ENCODE measurements around the gene WDPCP. TPM values are rescaled to one million over a fixed set of nuclear protein-coding genes. Genes with fewer than 3 reads are reported as not detected.

The WDPCP gene
- total RNA-seq, 2 experiments from 2014 or later: 7.8 to 8.0 TPM

- Mint-ChIP-seq H3K27me3 (no peaks in the 10 kb centered on the region), H3K36me3 (peaks cover 16% of the 10 kb centered on the region), H3K9me3 (peaks cover 8% of the 10 kb centered on the region), H3K4me1 (peaks cover 3% of the 10 kb centered on the region), H3K27ac (no peak overlapping the region), H3K4me3 (no peak overlapping the region)
- no peak for DNase-seq
Observed at GRCh38 chr2:63538390-63538789, 49.9 kb downstream of the WDPCP start.

- DNase-seq: no peak
Observed at GRCh38 chr2:63537306-63537705, 51.0 kb downstream of the WDPCP start.

GRCh38 chr2:63530704-63531279, 57.5 kb downstream of the WDPCP start:
- DNase-seq: no peak
- peaks cover 38% of the 10 kb centered on the region for H3K9me3 Mint-ChIP-seq
- no peaks in the 10 kb centered on the region for H3K27me3 Mint-ChIP-seq
- peaks cover 41% of the 10 kb centered on the region for H3K36me3 Mint-ChIP-seq
- no peak overlapping the region for H3K4me3 Mint-ChIP-seq
- H3K4me1 Mint-ChIP-seq: no peaks in the 10 kb centered on the region
- H3K27ac Mint-ChIP-seq: no peak overlapping the region

More at GRCh38 chr2:63537306-63537705, 51.0 kb downstream of the WDPCP start:
- H3K27ac Mint-ChIP-seq: no peak overlapping the region
- H3K36me3 Mint-ChIP-seq: peaks cover 22% of the 10 kb centered on the region
- H3K9me3 Mint-ChIP-seq: peaks cover 17% of the 10 kb centered on the region
- peaks cover 3% of the 10 kb centered on the region for H3K4me1 Mint-ChIP-seq
- no peak overlapping the region for H3K4me3 Mint-ChIP-seq
- no peaks in the 10 kb centered on the region for H3K27me3 Mint-ChIP-seq

GRCh38 chr2:63525905-63526304, 62.4 kb downstream of the WDPCP start:
- H3K9me3 Mint-ChIP-seq: peaks cover 49% of the 10 kb centered on the region
- H3K27ac Mint-ChIP-seq: no peak overlapping the region
- H3K27me3 Mint-ChIP-seq: no peaks in the 10 kb centered on the region
- H3K4me3 Mint-ChIP-seq: no peak overlapping the region
- peaks cover 48% of the 10 kb centered on the region for H3K36me3 Mint-ChIP-seq
- no peak for DNase-seq
- H3K4me1 Mint-ChIP-seq: no peaks in the 10 kb centered on the region

GRCh38 chr2:63522950-63523349, 65.3 kb downstream of the WDPCP start:
- no peak overlapping the region for H3K27ac Mint-ChIP-seq
- peaks cover 44% of the 10 kb centered on the region for H3K36me3 Mint-ChIP-seq
- H3K27me3 Mint-ChIP-seq: no peaks in the 10 kb centered on the region
- no peaks in the 10 kb centered on the region for H3K4me1 Mint-ChIP-seq
- H3K9me3 Mint-ChIP-seq: peaks cover 51% of the 10 kb centered on the region
- no peak for DNase-seq
- H3K4me3 Mint-ChIP-seq: no peak overlapping the region

- Mint-ChIP-seq H3K27me3 (no peaks in the 10 kb centered on the region), H3K36me3 (peaks cover 46% of the 10 kb centered on the region), H3K27ac (no peak overlapping the region), H3K9me3 (peaks cover 53% of the 10 kb centered on the region), H3K4me3 (no peak overlapping the region), H3K4me1 (no peaks in the 10 kb centered on the region)
- no peak for DNase-seq
Observed at GRCh38 chr2:63520793-63521192, 67.5 kb downstream of the WDPCP start.

GRCh38 chr2:63514781-63515180, 73.5 kb downstream of the WDPCP start:
- peaks cover 34% of the 10 kb centered on the region for H3K9me3 Mint-ChIP-seq
- H3K27me3 Mint-ChIP-seq: no peaks in the 10 kb centered on the region
- H3K4me3 Mint-ChIP-seq: no peak overlapping the region
- H3K27ac Mint-ChIP-seq: no peak overlapping the region
- DNase-seq: no peak
- peaks cover 29% of the 10 kb centered on the region for H3K36me3 Mint-ChIP-seq
- H3K4me1 Mint-ChIP-seq: no peaks in the 10 kb centered on the region

GRCh38 chr2:63514237-63514716, 74.0 kb downstream of the WDPCP start:
- Mint-ChIP-seq H3K9me3 (peaks cover 35% of the 10 kb centered on the region), H3K36me3 (peaks cover 29% of the 10 kb centered on the region), H3K27me3 (no peaks in the 10 kb centered on the region)

GRCh38 chr2:63506320-63506719, 82.0 kb downstream of the WDPCP start:
- no peaks in the 10 kb centered on the region for H3K27me3 Mint-ChIP-seq
- peaks cover 41% of the 10 kb centered on the region for H3K9me3 Mint-ChIP-seq
- peaks cover 42% of the 10 kb centered on the region for H3K36me3 Mint-ChIP-seq
- peaks cover 15% of the 10 kb centered on the region for H3K4me1 Mint-ChIP-seq
- no peak overlapping the region for H3K4me3 Mint-ChIP-seq
- H3K27ac Mint-ChIP-seq: no peak overlapping the region
- DNase-seq: no peak

More at GRCh38 chr2:63514237-63514716, 74.0 kb downstream of the WDPCP start:
- Mint-ChIP-seq H3K27ac (no peak overlapping the region), H3K4me3 (no peak overlapping the region), H3K4me1 (no peaks in the 10 kb centered on the region)
- no peak for DNase-seq

- H3K9me3 Mint-ChIP-seq: peaks cover 19% of the 10 kb centered on the region
- H3K27me3 Mint-ChIP-seq: no peaks in the 10 kb centered on the region
- DNase-seq: no peak
- H3K27ac Mint-ChIP-seq: no peak overlapping the region
- peaks cover 13% of the 10 kb centered on the region for H3K4me1 Mint-ChIP-seq
- peaks cover 21% of the 10 kb centered on the region for H3K36me3 Mint-ChIP-seq
- H3K4me3 Mint-ChIP-seq: no peak overlapping the region
Observed at GRCh38 chr2:63503818-63504217, 84.5 kb downstream of the WDPCP start.

GRCh38 chr2:63500398-63500797, 87.9 kb downstream of the WDPCP start:
- Mint-ChIP-seq H3K4me3 (no peak overlapping the region), H3K9me3 (no peaks in the 10 kb centered on the region), H3K36me3 (no peaks in the 10 kb centered on the region)

GRCh38 chr2:63497576-63497975, 90.7 kb downstream of the WDPCP start:
- no peak for DNase-seq
- Mint-ChIP-seq H3K4me1 (peaks cover 3% of the 10 kb centered on the region), H3K36me3 (peaks cover 3% of the 10 kb centered on the region), H3K9me3 (no peaks in the 10 kb centered on the region), H3K4me3 (no peak overlapping the region), H3K27ac (no peak overlapping the region), H3K27me3 (no peaks in the 10 kb centered on the region)

More at GRCh38 chr2:63500398-63500797, 87.9 kb downstream of the WDPCP start:
- no peak for DNase-seq
- H3K27ac Mint-ChIP-seq: no peak overlapping the region
- H3K27me3 Mint-ChIP-seq: no peaks in the 10 kb centered on the region
- H3K4me1 Mint-ChIP-seq: peaks cover 5% of the 10 kb centered on the region

GRCh38 chr2:63494968-63495367, 93.3 kb downstream of the WDPCP start:
- no peak for DNase-seq
- H3K27ac Mint-ChIP-seq: no peak overlapping the region
- no peak overlapping the region for H3K4me3 Mint-ChIP-seq
- H3K4me1 Mint-ChIP-seq: peaks cover 3% of the 10 kb centered on the region
- peaks cover 3% of the 10 kb centered on the region for H3K36me3 Mint-ChIP-seq
- H3K27me3 Mint-ChIP-seq: no peaks in the 10 kb centered on the region
- no peaks in the 10 kb centered on the region for H3K9me3 Mint-ChIP-seq

GRCh38 chr2:63494100-63494499, 94.2 kb downstream of the WDPCP start:
- Mint-ChIP-seq H3K27me3 (no peaks in the 10 kb centered on the region), H3K4me3 (no peak overlapping the region), H3K36me3 (peaks cover 3% of the 10 kb centered on the region), H3K4me1 (peaks cover 3% of the 10 kb centered on the region), H3K27ac (no peak overlapping the region), H3K9me3 (no peaks in the 10 kb centered on the region)
- no peak for DNase-seq

- no peak for DNase-seq
- Mint-ChIP-seq H3K27me3 (no peaks in the 10 kb centered on the region), H3K4me3 (no peak overlapping the region), H3K9me3 (no peaks in the 10 kb centered on the region), H3K36me3 (no peaks in the 10 kb centered on the region), H3K27ac (no peak overlapping the region), H3K4me1 (no peaks in the 10 kb centered on the region)
Observed at GRCh38 chr2:63488118-63488713, 100.1 kb downstream of the WDPCP start.

GRCh38 chr2:63486861-63487290, 101.4 kb downstream of the WDPCP start:
- Mint-ChIP-seq H3K27ac (no peak overlapping the region), H3K4me3 (no peak overlapping the region), H3K27me3 (no peaks in the 10 kb centered on the region), H3K9me3 (no peaks in the 10 kb centered on the region), H3K4me1 (no peaks in the 10 kb centered on the region), H3K36me3 (peaks cover 3% of the 10 kb centered on the region)
- DNase-seq: no peak
